ENCODE data around the gene TMEM178B.

TMEM178B gene

DNA sequence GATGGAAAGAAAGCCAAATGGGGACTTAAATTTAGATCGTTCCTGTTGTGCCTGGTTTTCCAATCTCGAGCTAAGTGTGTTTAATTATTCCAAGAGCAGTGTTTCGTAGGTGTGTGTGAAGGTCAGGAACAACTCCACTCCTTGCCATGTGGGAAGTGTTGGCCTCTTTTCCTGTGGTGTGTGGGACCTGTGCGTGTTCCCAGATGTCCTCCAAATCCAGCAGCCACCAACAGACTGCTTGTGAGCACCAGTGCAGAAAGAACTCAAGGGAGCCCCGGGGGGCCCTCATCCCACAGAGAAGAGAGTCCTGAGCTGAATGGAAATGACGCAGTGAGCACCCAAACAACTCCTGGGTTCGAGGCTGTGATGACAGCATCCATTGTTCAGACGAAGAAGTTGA is 227.7 kb downstream of the TMEM178B start:
- no peak for DNase-seq (ENCODE audit: low read depth)
- H3K4me3 ChIP-seq (replicated peaks; ENCODE audit: low read depth, low read length), result no peak overlapping the region
- TF ChIP-seq, protein P1, sequence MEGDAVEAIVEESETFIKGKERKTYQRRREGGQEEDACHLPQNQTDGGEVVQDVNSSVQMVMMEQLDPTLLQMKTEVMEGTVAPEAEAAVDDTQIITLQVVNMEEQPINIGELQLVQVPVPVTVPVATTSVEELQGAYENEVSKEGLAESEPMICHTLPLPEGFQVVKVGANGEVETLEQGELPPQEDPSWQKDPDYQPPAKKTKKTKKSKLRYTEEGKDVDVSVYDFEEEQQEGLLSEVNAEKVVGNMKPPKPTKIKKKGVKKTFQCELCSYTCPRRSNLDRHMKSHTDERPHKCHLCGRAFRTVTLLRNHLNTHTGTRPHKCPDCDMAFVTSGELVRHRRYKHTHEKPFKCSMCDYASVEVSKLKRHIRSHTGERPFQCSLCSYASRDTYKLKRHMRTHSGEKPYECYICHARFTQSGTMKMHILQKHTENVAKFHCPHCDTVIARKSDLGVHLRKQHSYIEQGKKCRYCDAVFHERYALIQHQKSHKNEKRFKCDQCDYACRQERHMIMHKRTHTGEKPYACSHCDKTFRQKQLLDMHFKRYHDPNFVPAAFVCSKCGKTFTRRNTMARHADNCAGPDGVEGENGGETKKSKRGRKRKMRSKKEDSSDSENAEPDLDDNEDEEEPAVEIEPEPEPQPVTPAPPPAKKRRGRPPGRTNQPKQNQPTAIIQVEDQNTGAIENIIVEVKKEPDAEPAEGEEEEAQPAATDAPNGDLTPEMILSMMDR (IDR thresholded peaks at IDR 0.05; ENCODE audit: low read length, missing control alignments), result no peak

DNA sequence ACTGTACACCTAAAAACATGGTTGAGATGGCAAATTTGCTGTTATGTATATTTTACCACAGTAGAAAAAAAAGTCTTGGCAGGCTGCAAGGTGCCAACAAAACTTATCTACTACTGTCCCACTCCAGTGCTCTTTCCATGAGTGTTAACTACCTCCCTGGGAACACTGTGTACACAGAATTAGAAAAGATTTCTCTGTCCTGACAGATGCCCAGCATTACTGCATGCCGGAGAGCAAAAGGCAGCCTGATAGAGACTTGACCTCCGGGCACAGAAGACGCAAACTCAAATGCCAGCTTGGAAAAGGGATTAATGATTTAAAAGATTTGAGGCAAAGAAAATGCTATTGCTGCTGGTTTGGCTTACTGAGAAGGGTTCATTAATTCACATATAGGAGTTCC is 228.8 kb downstream of the TMEM178B start:
- no peak overlapping the region for H3K4me3 ChIP-seq (replicated peaks; ENCODE audit: low read depth, low read length)
- DNase-seq (ENCODE audit: low read depth), result no peak
- TF ChIP-seq, protein P1 (IDR thresholded peaks at IDR 0.05; ENCODE audit: low read length, missing control alignments), result no peak

DNA sequence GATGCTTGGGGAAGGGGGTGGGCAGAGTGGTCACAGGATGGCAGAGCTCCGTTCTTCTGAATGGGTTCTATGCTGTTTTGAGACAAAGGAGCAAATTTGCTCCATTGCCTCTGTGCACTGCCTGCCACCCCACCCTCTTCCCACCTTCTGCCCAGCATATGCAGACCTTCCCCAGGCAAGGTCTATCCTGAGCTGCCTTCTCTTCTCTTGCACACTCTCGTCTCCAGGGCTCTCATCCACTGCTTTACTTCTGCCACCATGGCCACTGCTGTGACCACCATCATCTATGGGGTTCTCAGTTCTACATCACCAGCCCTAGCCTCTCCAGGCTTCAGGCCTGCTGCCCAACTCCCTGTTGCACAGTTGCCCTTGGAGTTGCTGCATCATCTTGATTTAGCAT is 230.4 kb downstream of the TMEM178B start:
- TF ChIP-seq, protein P1 (IDR thresholded peaks at IDR 0.05; ENCODE audit: low read length, missing control alignments), result no peak
- no peak for DNase-seq (ENCODE audit: low read depth)
- no peak overlapping the region for H3K4me3 ChIP-seq (replicated peaks; ENCODE audit: low read depth, low read length)

DNA sequence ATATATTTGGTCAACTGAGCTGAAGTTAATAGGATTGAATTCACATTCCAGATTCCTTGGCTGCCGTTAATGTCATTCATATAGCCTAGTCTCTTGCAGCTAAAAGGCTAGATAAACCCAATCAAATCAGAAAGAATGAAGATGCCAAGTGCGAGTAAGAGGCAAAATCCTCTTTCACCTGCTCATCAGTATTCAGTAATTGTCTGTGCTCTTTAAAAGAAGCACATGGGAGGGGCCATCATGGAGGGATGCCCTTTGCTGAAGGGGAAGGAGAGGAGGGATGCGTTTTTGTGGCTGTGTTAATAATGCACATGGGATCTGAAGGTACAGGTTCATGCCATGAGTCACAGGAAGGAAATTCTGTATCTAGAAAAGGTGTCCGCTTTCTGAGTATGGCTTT is 232.2 kb downstream of the TMEM178B start:
- no peak for DNase-seq (ENCODE audit: low read depth)
- TF ChIP-seq, protein P1 (IDR thresholded peaks at IDR 0.05; ENCODE audit: low read length, missing control alignments), result no peak
- H3K4me3 ChIP-seq (replicated peaks; ENCODE audit: low read depth, low read length), result no peak overlapping the region

DNA sequence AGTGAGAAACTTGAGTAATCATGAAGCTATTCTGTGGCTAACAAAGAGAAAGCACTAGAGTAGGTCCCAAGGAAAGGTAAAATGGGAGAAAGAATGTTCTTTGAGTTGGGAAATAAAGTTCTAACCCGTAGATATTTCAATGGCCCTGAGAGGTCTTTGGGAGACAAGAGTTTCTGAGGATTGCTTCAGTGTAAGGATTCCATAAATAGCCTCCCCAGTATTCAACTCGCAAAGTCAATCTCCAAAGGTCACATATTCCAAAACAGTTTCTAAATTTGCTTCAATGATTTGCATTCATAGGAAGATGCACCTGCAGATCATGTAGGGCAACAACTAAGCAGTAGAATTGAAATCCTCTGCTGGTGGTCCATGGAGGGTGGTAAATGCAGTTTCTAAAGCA is 238.5 kb downstream of the TMEM178B start:
- no peak overlapping the region for H3K4me3 ChIP-seq (replicated peaks; ENCODE audit: low read depth, low read length)
- DNase-seq (ENCODE audit: low read depth), result no peak
- TF ChIP-seq, protein P1 (IDR thresholded peaks at IDR 0.05; ENCODE audit: low read length, missing control alignments), result no peak

DNA sequence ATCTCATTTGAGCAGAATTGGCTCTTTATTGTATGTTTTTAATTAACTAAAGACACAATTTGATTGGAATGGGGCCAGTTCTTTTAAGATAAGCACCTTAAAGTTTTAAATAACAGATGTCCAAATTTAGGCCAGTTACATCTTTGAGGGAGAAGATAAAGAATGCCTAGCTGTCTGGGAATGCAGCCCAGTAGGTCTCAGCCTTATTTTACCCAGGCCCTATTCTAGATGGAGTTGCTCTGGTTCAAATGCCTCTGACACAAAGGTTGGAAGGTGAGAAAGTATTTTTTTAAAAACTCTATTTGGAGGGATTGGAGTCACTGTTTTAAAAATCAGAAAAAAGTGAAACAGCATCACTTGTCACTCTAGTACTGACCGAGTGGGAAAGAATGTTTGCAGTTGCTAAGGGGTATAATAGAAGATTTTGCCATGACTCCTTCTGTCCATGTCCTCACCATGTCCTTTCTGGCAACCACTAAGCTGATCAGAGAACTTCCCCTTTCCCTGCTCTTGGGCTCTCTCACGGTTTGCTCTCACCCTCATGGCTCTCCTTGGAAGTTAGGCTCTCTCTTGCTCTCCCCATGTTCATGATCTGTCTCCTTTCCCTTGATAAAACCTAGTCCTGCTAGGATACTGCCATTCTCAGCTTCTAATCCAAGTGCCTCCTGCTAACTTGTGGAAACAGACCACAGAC is 239.1 kb downstream of the TMEM178B start:
- TF ChIP-seq, protein P1 (IDR thresholded peaks at IDR 0.05; ENCODE audit: low read length, missing control alignments), result no peak
- no peak overlapping the region for H3K4me3 ChIP-seq (replicated peaks; ENCODE audit: low read depth, low read length)
- DNase-seq (ENCODE audit: low read depth), result no peak

DNA sequence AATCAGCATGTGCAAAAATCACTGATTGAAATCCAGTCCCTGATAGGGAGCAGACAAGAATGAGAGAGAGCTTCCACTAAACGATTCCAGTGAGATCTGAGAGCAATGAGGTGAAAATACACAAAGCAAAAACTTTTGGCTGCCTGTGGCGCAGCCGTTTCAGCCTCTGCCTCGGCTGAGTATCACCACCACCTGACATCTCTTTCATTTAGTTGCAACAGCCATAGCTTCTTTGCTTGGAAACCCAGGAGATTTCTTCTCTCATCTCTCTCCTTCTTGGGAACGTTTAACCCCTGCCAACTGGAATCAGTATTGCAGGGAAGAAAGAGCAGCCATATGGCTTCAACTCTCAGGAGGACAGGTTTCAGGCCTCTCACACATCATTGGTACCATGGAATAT is 240.0 kb downstream of the TMEM178B start:
- no peak for DNase-seq (ENCODE audit: low read depth)
- TF ChIP-seq, protein P1 (IDR thresholded peaks at IDR 0.05; ENCODE audit: low read length, missing control alignments), result no peak
- no peak overlapping the region for H3K4me3 ChIP-seq (replicated peaks; ENCODE audit: low read depth, low read length)
